ENCODE data around the gene SCUBE1.

SCUBE1 gene

GRCh38 chr22:43376765-43377547 lies 33.8 kb upstream of the SCUBE1 start:
- TF ChIP-seq GATA3 (IDR thresholded peaks at IDR 0.05; ENCODE audit: low read depth, low read length) (no peak), GATA2 (IDR thresholded peaks at IDR 0.05; ENCODE audit: low read depth, low read length) (no peak)

- TF ChIP-seq GATA2 (IDR thresholded peaks at IDR 0.05; ENCODE audit: low read depth, low read length), result no peak
- no peak for TF ChIP-seq GATA3 (IDR thresholded peaks at IDR 0.05; ENCODE audit: low read depth, low read length)
Observed at GRCh38 chr22:43375951-43376455, 32.8 kb upstream of the SCUBE1 start.

- TF ChIP-seq GATA2 (IDR thresholded peaks at IDR 0.05; ENCODE audit: low read depth, low read length), result no peak
- no peak for TF ChIP-seq GATA3 (IDR thresholded peaks at IDR 0.05; ENCODE audit: low read depth, low read length)
Observed at GRCh38 chr22:43370036-43370435, 26.9 kb upstream of the SCUBE1 start.

- TF ChIP-seq GATA3 (IDR thresholded peaks at IDR 0.05; ENCODE audit: low read depth, low read length), result no peak
- TF ChIP-seq GATA2 (IDR thresholded peaks at IDR 0.05; ENCODE audit: low read depth, low read length), result no peak
Observed at GRCh38 chr22:43365715-43366440, 22.7 kb upstream of the SCUBE1 start.

GRCh38 chr22:43364169-43364435 lies 20.9 kb upstream of the SCUBE1 start:
- TF ChIP-seq GATA3 (IDR thresholded peaks at IDR 0.05; ENCODE audit: low read depth, low read length), result no peak
- TF ChIP-seq GATA2 (IDR thresholded peaks at IDR 0.05; ENCODE audit: low read depth, low read length), result no peak

GRCh38 chr22:43363315-43364168 lies 20.4 kb upstream of the SCUBE1 start:
- no peak for TF ChIP-seq GATA2 (IDR thresholded peaks at IDR 0.05; ENCODE audit: low read depth, low read length)
- TF ChIP-seq GATA3 (IDR thresholded peaks at IDR 0.05; ENCODE audit: low read depth, low read length), result no peak

GRCh38 chr22:43360576-43360975 lies 17.4 kb upstream of the SCUBE1 start:
- TF ChIP-seq GATA3 (IDR thresholded peaks at IDR 0.05; ENCODE audit: low read depth, low read length) (no peak), GATA2 (IDR thresholded peaks at IDR 0.05; ENCODE audit: low read depth, low read length) (no peak)

GRCh38 chr22:43356881-43357280 lies 13.7 kb upstream of the SCUBE1 start:
- TF ChIP-seq GATA3 (IDR thresholded peaks at IDR 0.05; ENCODE audit: low read depth, low read length), result no peak
- TF ChIP-seq GATA2 (IDR thresholded peaks at IDR 0.05; ENCODE audit: low read depth, low read length), result no peak

GRCh38 chr22:43351966-43352345 lies 8.8 kb upstream of the SCUBE1 start:
- no peak for TF ChIP-seq GATA3 (IDR thresholded peaks at IDR 0.05; ENCODE audit: low read depth, low read length)
- TF ChIP-seq GATA2 (IDR thresholded peaks at IDR 0.05; ENCODE audit: low read depth, low read length), result no peak

GRCh38 chr22:43349636-43350035 lies 6.5 kb upstream of the SCUBE1 start:
- TF ChIP-seq GATA3 (IDR thresholded peaks at IDR 0.05; ENCODE audit: low read depth, low read length), result no peak
- TF ChIP-seq GATA2 (IDR thresholded peaks at IDR 0.05; ENCODE audit: low read depth, low read length), result no peak

- TF ChIP-seq GATA2 (IDR thresholded peaks at IDR 0.05; ENCODE audit: low read depth, low read length) (no peak), GATA3 (IDR thresholded peaks at IDR 0.05; ENCODE audit: low read depth, low read length) (no peak)
Observed at GRCh38 chr22:43346521-43346929, 3.4 kb upstream of the SCUBE1 start.

- TF ChIP-seq GATA2 (IDR thresholded peaks at IDR 0.05; ENCODE audit: low read depth, low read length) (no peak), GATA3 (IDR thresholded peaks at IDR 0.05; ENCODE audit: low read depth, low read length) (no peak)
Observed at GRCh38 chr22:43345761-43346301, 2.7 kb upstream of the SCUBE1 start.

GRCh38 chr22:43345356-43345755 lies 2.2 kb upstream of the SCUBE1 start:
- TF ChIP-seq GATA2 (IDR thresholded peaks at IDR 0.05; ENCODE audit: low read depth, low read length), result no peak
- no peak for TF ChIP-seq GATA3 (IDR thresholded peaks at IDR 0.05; ENCODE audit: low read depth, low read length)

GRCh38 chr22:43344520-43344787 lies 1.3 kb upstream of the SCUBE1 start:
- TF ChIP-seq GATA3 (IDR thresholded peaks at IDR 0.05; ENCODE audit: low read depth, low read length) (no peak), GATA2 (IDR thresholded peaks at IDR 0.05; ENCODE audit: low read depth, low read length) (no peak)
